ENCODE data around the gene SLIT1.

SLIT1 gene

DNA sequence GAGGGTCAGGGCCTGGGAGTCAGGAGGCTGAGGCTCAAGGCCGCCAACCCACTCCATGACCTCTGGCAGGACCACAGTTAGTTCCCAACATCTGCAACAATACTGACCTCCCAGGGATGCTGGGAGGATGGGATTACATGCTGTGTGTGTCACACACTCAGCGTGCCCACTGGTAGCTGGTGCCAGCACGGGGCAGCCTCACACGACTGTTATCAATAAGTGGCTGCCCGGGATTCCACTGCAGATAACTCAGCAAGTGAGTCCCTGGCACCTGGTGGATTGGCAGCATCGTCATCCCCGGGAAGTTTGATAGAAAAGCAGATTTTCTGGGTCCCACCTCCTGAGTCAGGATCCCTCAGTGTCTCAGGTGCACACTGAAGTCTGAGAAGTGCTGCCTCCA lies 110.3 kb downstream of the SLIT1 start:
- TF ChIP-seq NFIC (IDR thresholded peaks at IDR 0.05) = no peak
- TF ChIP-seq, protein P1, sequence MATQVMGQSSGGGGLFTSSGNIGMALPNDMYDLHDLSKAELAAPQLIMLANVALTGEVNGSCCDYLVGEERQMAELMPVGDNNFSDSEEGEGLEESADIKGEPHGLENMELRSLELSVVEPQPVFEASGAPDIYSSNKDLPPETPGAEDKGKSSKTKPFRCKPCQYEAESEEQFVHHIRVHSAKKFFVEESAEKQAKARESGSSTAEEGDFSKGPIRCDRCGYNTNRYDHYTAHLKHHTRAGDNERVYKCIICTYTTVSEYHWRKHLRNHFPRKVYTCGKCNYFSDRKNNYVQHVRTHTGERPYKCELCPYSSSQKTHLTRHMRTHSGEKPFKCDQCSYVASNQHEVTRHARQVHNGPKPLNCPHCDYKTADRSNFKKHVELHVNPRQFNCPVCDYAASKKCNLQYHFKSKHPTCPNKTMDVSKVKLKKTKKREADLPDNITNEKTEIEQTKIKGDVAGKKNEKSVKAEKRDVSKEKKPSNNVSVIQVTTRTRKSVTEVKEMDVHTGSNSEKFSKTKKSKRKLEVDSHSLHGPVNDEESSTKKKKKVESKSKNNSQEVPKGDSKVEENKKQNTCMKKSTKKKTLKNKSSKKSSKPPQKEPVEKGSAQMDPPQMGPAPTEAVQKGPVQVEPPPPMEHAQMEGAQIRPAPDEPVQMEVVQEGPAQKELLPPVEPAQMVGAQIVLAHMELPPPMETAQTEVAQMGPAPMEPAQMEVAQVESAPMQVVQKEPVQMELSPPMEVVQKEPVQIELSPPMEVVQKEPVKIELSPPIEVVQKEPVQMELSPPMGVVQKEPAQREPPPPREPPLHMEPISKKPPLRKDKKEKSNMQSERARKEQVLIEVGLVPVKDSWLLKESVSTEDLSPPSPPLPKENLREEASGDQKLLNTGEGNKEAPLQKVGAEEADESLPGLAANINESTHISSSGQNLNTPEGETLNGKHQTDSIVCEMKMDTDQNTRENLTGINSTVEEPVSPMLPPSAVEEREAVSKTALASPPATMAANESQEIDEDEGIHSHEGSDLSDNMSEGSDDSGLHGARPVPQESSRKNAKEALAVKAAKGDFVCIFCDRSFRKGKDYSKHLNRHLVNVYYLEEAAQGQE (IDR thresholded peaks at IDR 0.05; ENCODE audit: low read depth) = no peak
- TF ChIP-seq CEBPB (IDR thresholded peaks at IDR 0.05) = no peak
- TF ChIP-seq CREB1 (IDR thresholded peaks at IDR 0.05; ENCODE audit: low read depth) = no peak
- TF ChIP-seq TCF12 (IDR thresholded peaks at IDR 0.05; ENCODE audit: low read depth) = no peak
- no peak for TF ChIP-seq RAD21 (IDR thresholded peaks at IDR 0.05; ENCODE audit: low read depth)
- no peak for TF ChIP-seq TEAD4 (IDR thresholded peaks at IDR 0.05)
- TF ChIP-seq, protein P2, sequence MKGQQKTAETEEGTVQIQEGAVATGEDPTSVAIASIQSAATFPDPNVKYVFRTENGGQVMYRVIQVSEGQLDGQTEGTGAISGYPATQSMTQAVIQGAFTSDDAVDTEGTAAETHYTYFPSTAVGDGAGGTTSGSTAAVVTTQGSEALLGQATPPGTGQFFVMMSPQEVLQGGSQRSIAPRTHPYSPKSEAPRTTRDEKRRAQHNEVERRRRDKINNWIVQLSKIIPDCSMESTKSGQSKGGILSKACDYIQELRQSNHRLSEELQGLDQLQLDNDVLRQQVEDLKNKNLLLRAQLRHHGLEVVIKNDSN (IDR thresholded peaks at IDR 0.05) = no peak
- TF ChIP-seq YY1 (IDR thresholded peaks at IDR 0.05; ENCODE audit: low read depth) = no peak
- no peak for TF ChIP-seq ZBTB7A (IDR thresholded peaks at IDR 0.05; ENCODE audit: low read depth)
- TF ChIP-seq EGR1 (IDR thresholded peaks at IDR 0.05) = no peak
- TF ChIP-seq TAF1 (IDR thresholded peaks at IDR 0.05; ENCODE audit: low read depth) = no peak
- TF ChIP-seq, protein P3, sequence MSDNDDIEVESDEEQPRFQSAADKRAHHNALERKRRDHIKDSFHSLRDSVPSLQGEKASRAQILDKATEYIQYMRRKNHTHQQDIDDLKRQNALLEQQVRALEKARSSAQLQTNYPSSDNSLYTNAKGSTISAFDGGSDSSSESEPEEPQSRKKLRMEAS (IDR thresholded peaks at IDR 0.05) = no peak

DNA sequence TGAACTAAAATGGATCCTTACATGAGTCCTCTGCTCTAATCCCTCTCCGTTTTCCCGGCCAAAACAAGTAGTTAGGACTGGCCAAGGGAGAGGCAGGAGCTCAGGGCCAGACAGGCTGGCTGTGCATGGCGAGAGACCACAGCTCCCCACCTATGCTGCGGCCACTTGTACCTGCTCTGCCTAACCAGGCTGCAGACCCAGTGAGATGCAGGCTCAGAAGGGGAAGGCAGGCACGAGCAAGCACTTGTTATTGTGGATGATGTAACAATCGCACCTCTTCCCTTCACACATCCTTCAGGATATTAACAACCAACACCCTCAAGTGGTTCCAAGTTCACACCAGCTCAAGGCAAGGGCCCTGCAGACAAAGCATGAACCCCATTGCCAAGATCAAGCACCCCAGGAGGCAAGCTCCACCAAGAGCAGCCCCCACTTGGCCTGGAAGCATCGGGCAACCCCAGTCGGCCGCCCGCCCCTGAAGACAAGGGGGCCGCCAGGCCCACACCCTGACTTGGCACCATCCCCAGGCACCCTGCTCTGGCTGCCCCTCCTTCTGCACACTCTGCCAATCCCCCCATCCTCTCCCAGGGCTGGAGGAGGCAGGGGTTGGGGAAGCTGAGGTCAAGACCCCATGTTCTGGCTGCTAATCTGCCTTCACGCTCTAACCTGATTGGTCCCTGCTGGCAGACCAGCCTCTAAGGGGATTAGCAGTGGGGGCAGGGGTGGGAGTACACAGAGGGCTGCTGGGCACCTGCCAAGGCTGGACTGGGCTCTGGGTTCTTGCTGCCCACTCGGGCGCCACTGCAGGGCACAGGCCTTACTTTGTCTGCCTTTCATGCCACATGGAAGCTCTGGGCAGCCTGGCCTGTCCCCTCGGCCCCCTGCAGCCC lies 111.3 kb downstream of the SLIT1 start:
- no peak for TF ChIP-seq CREB1 (IDR thresholded peaks at IDR 0.05; ENCODE audit: low read depth)

DNA sequence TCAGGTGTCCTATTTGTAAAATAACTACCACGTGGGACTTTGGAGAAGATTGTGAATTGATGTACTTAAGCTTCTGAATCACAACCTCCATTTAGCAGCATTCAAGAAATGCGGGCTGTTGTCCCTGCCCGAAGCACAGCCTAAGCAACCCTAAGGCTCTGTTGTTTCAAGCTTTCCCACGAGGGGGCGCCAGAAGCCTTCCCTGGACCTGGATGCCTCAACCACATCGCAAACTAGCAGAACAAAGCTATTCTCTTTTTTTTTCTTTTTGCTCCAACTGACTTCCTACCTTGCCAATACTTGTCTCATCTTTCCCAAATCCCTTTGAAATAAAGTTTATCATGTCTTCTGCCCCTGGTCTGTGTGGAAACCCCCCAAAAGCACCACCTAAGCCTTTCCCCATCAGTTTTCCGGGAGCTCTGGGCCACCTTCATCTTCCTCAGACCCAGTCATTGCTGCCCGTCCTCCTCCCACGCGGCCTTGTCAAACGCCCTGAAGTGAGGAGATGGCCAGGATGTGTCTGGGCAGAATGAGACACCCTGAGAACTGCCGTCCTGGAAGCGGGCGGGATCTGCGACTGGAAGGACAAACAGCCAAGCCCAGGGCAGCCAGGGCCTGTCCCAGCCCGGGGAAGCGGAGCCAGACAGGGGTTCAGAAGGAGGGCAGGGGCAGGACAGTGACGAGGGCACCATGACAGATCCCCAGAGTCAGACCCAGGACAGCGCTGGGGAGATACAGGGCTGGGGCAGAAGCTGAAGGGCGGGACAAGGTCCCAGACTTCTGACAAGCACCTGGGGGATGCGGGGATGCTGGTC lies 112.7 kb downstream of the SLIT1 start:
- TF ChIP-seq TAF1 (IDR thresholded peaks at IDR 0.05; ENCODE audit: low read depth) (no peak), CEBPB (IDR thresholded peaks at IDR 0.05) (no peak), EP300 (IDR thresholded peaks at IDR 0.05; ENCODE audit: borderline replicate concordance) (no peak), CREB1 (IDR thresholded peaks at IDR 0.05; ENCODE audit: low read depth) (no peak), RAD21 (IDR thresholded peaks at IDR 0.05; ENCODE audit: low read depth) (peak; percentile 99), NFIC (IDR thresholded peaks at IDR 0.05) (no peak), FOXM1 (IDR thresholded peaks at IDR 0.05; ENCODE audit: borderline replicate concordance, low read depth) (no peak), TCF12 (IDR thresholded peaks at IDR 0.05; ENCODE audit: low read depth) (no peak), ZBTB7A (IDR thresholded peaks at IDR 0.05; ENCODE audit: low read depth) (no peak), YY1 (IDR thresholded peaks at IDR 0.05; ENCODE audit: low read depth) (no peak), TEAD4 (IDR thresholded peaks at IDR 0.05) (0 out of 2 replicates have a peak, but pooled peaks have one; percentile 19), EGR1 (IDR thresholded peaks at IDR 0.05) (no peak)
- TF ChIP-seq, protein P1 (IDR thresholded peaks at IDR 0.05; ENCODE audit: low read depth) = no peak
- TF ChIP-seq, protein P3 (IDR thresholded peaks at IDR 0.05) = no peak; the same call in 1 of the 2 replicates
- TF ChIP-seq, protein P2 (IDR thresholded peaks at IDR 0.05) = no peak

DNA sequence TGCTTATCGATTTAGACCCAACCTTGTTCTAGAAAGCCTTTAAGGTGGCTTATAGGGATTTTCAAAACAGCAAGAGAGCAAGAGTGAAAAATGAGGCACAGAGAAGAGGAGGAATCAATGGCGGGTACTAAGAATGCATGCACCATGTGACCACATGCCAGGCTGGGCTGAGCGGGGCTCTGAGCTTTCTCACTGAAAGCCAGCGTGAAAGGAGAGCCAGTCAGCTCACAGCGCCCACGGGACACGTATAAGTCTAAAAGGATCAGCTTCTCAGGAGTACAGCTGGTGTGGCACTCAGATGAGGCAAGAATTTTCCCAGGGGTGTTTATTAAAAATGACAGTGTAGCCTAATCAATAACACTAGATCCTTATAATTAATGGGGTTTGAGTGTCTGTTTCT lies 114.3 kb downstream of the SLIT1 start:
- TF ChIP-seq, protein P2 (IDR thresholded peaks at IDR 0.05) = 0 out of 2 replicates have a peak, but pooled peaks have one; percentile 26
- TF ChIP-seq ZBTB7A (IDR thresholded peaks at IDR 0.05; ENCODE audit: low read depth) = no peak
